Breast epithelium (tissue), 4 donors: Measurements from ENCODE around the gene RALGPS1. TPM values are rescaled to one million over a fixed set of nuclear protein-coding genes. Genes with fewer than 3 reads are reported as not detected.

Experiments
- DNase-seq, 2 donors: peaks; one replicate each; pipeline ENCODE4 v3.0.0-alpha.2; 2019; ENCODE audit warnings: low spot score in 2 of 2
- H3K27ac ChIP-seq, 2 donors: fragments of 200-600 bp; sonication (generic) in 1 of 2; one replicate each; pipeline ENCODE4 v1.5.1; 2016 to 2019; ENCODE audit warnings: mild to moderate bottlenecking in 1 of 2
- H3K27me3 ChIP-seq, 2 donors: fragments of 200-600 bp; sonication (generic) in 1 of 2; one replicate each; pipeline versions ENCODE4 v1.5.1 to v1.6.0; 2017 to 2019; ENCODE audit warnings: control low read depth in 1 of 2, mild to moderate bottlenecking in 1 of 2
- H3K36me3 ChIP-seq: fragments of 200-600 bp; one replicate; pipeline ENCODE4 v1.5.1; 2019
- H3K4me1 ChIP-seq, 2 donors: fragments of 200-600 bp; sonication (generic); one replicate each; pipeline ENCODE4 v1.5.1; 2016 to 2019; ENCODE audit warnings: control low read depth in 1 of 2
- H3K4me3 ChIP-seq, 3 donors: fragments of 200-600 bp; sonication (generic); 1 replicate in 2 of 3; 2 replicates in 1 of 3; pipeline ENCODE4 v1.5.1; 2016 to 2019; ENCODE audit warnings: mild to moderate bottlenecking in 3 of 3, moderate library complexity in 2 of 3
- H3K9me3 ChIP-seq, 2 donors: fragments of 200-600 bp; sonication (generic) in 1 of 2; one replicate each; pipeline ENCODE4 v1.5.1; 2016 to 2019; ENCODE audit warnings: control low read depth in 1 of 2
- POLR2A ChIP-seq: fragments of 450-650 bp; IDR thresholded peaks from one replicate; pipeline ENCODE4 v1.6.1; 2016; ENCODE audit warnings: antibody characterized with exemption, mild to moderate bottlenecking, moderate library complexity
- POLR2AphosphoS5 ChIP-seq, 3 donors: sonication (generic); formaldehyde crosslinking; IDR thresholded peaks; one replicate each; pipeline ENCODE4 v1.6.1; 2017; ENCODE audit warnings: antibody characterized with exemption in 3 of 3
- intact Hi-C: fragments of 100-400 bp; cut with DNase I; formaldehyde crosslinking; loops from one replicate; pipeline ENCODE4 v1.15.1; 2023; ENCODE audit warnings: low total_unique reads
- total RNA-seq, 3 donors: library from RNA; depleted of rRNA; stranded (reverse); fragments of >200 nt; gene quantifications; one replicate each; pipeline ENCODE4 v1.1.0, GENCODE V29; 2016
- TF ChIP-seq, protein P1 (sequence below), 3 donors: fragments of 450-650 bp; IDR thresholded peaks; one replicate each; pipeline ENCODE4 v1.5.1; 2016 to 2017; ENCODE audit warnings: antibody characterized with exemption in 3 of 3, mild to moderate bottlenecking in 3 of 3, moderate library complexity in 3 of 3

RALGPS1 gene
- total RNA-seq, 3 donors from 2014 or later = 5.8 to 30.7 (median 15.1) TPM

DNA sequence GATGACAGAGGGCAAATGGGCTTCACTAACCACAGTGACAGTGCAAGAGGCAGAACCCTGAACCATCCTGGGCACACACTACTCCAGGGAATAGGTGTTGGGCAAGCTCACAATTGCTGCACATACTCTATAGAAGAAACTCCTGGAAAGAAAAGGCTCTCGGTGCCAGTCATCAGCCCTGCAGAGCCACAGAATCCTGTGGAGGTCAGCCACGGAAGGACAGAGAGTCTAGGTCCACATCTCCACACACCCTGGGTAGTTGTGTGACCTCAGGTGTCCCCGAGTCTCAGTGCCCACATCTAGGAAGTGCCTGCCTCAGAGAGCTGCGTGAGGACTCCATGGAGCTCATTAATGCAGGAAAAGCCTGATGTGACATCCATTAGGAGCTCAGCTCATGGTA lies 223.9 kb downstream of the RALGPS1 start:
- intact Hi-C loops = no loop called here
- Histone ChIP-seq H3K4me1 (peaks cover 0 to 5% of the 10 kb centered on the region in 2 donors), H3K27ac (peak overlapping the region; percentile 8 to 48), H3K4me3 (no peak overlapping the region), H3K27me3 (no peaks in the 10 kb centered on the region), H3K9me3 (no peaks in the 10 kb centered on the region), H3K36me3 (no peaks in the 10 kb centered on the region)
- no peak for DNase-seq
- no peak for TF ChIP-seq POLR2AphosphoS5 (IDR thresholded peaks at IDR 0.05)
- no peak for TF ChIP-seq POLR2A
- TF ChIP-seq, protein P1, sequence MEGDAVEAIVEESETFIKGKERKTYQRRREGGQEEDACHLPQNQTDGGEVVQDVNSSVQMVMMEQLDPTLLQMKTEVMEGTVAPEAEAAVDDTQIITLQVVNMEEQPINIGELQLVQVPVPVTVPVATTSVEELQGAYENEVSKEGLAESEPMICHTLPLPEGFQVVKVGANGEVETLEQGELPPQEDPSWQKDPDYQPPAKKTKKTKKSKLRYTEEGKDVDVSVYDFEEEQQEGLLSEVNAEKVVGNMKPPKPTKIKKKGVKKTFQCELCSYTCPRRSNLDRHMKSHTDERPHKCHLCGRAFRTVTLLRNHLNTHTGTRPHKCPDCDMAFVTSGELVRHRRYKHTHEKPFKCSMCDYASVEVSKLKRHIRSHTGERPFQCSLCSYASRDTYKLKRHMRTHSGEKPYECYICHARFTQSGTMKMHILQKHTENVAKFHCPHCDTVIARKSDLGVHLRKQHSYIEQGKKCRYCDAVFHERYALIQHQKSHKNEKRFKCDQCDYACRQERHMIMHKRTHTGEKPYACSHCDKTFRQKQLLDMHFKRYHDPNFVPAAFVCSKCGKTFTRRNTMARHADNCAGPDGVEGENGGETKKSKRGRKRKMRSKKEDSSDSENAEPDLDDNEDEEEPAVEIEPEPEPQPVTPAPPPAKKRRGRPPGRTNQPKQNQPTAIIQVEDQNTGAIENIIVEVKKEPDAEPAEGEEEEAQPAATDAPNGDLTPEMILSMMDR (IDR thresholded peaks at IDR 0.05) = no peak

DNA sequence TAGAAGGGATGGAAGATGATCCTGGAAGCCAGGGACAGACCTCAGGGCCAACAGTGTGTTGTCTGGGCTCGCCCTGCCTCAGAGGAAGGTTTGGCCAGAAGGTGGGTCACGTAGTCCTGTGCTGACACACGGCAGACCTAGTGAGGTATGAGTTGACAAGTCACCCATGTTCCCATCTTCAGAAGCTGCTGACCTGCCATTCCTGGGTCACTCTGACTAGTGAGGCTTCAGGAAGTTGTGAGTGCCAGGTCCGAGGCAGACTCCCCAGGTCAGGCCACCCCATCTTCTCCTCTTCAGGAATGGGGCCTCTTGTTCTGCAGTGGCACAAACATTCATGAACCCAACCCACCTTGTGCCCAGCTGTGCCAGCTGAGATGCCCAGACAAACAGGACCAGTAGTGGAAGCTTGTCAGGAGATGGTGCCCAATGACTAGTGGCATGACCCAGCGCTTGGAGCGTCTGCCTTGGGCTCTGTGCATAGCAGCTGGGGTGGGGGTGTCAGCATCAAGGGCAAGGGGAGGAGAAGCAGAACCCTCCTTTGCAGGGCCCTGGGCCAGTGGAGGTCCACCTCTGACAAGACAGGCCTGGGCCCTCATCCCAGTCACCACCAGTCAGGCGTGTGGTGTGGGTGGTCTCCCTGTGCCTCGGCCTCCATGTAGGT lies 224.6 kb downstream of the RALGPS1 start:
- intact Hi-C loops = no loop called here
- H3K27ac ChIP-seq = peak overlapping the region; percentile 23 to 43
- no peaks in the 10 kb centered on the region for H3K27me3 ChIP-seq
- peaks cover 0 to 5% of the 10 kb centered on the region in 2 donors for H3K4me1 ChIP-seq
- TF ChIP-seq, protein P1 (IDR thresholded peaks at IDR 0.05) = no peak
- TF ChIP-seq POLR2A (no peak), POLR2AphosphoS5 (IDR thresholded peaks at IDR 0.05) (no peak)
- no peak overlapping the region for H3K4me3 ChIP-seq
- peak in 1 of 2 donors; percentile 72 for DNase-seq
- no peaks in the 10 kb centered on the region for H3K36me3 ChIP-seq
- no peaks in the 10 kb centered on the region for H3K9me3 ChIP-seq

DNA sequence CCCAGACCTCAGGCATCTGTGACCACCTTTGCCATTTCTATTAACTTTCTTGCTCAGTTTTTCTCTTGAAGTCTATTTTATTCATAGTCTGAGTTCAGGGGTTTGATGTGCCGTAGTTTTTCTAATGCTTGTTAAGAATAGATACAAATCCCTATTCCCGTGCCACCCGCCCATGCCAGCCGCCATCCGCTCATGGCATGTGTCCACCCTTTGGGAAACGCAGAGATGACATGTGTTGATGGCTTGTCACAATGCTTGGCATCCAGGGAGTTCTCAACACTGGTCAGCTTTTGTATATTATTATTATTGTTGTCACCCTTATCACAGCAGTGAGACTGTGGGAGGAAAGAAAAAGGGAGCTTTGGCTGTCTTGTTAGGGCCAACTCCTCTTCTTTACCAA lies 225.2 kb downstream of the RALGPS1 start:
- Histone ChIP-seq H3K27me3 (no peaks in the 10 kb centered on the region), H3K27ac (peak overlapping the region in 1 of 2 donors; percentile 23), H3K4me3 (no peak overlapping the region), H3K9me3 (no peaks in the 10 kb centered on the region), H3K36me3 (no peaks in the 10 kb centered on the region), H3K4me1 (peaks cover 0 to 5% of the 10 kb centered on the region in 2 donors)
- TF ChIP-seq POLR2A (no peak), POLR2AphosphoS5 (IDR thresholded peaks at IDR 0.05) (no peak)
- TF ChIP-seq, protein P1 (IDR thresholded peaks at IDR 0.05) = no peak
- intact Hi-C loops = no loop called here
- DNase-seq = peak in 1 of 2 donors; percentile 16

DNA sequence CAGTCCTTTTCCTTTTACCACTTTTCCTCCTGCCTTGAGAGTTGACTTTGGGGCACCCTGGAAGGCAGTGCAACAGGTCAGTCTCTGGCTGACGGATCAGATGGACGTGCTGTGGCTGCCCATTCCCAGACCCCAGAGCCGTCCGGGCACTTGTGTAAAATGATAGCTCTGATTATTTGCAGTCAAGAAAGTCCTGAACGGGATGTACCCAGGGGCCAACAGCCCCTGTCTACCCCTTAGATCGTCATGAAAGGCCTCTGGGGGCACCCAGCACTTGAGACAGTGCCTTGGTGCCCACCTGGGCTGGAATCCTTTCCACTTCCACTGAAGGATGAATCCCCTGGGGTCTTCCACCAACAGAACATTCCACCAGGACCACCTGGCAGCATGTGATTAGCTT lies 225.6 kb downstream of the RALGPS1 start:
- no peak overlapping the region for H3K4me3 ChIP-seq
- no peaks in the 10 kb centered on the region for H3K36me3 ChIP-seq
- intact Hi-C loops = no loop called here
- DNase-seq = peak in 1 of 2 donors; percentile 14
- H3K4me1 ChIP-seq = peaks cover 0 to 5% of the 10 kb centered on the region in 2 donors
- TF ChIP-seq, protein P1 (IDR thresholded peaks at IDR 0.05) = no peak
- TF ChIP-seq POLR2AphosphoS5 (IDR thresholded peaks at IDR 0.05) = no peak
- no peak for TF ChIP-seq POLR2A
- H3K9me3 ChIP-seq = no peaks in the 10 kb centered on the region
- H3K27me3 ChIP-seq = no peaks in the 10 kb centered on the region
- peak overlapping the region in 1 of 2 donors; percentile 20 for H3K27ac ChIP-seq

DNA sequence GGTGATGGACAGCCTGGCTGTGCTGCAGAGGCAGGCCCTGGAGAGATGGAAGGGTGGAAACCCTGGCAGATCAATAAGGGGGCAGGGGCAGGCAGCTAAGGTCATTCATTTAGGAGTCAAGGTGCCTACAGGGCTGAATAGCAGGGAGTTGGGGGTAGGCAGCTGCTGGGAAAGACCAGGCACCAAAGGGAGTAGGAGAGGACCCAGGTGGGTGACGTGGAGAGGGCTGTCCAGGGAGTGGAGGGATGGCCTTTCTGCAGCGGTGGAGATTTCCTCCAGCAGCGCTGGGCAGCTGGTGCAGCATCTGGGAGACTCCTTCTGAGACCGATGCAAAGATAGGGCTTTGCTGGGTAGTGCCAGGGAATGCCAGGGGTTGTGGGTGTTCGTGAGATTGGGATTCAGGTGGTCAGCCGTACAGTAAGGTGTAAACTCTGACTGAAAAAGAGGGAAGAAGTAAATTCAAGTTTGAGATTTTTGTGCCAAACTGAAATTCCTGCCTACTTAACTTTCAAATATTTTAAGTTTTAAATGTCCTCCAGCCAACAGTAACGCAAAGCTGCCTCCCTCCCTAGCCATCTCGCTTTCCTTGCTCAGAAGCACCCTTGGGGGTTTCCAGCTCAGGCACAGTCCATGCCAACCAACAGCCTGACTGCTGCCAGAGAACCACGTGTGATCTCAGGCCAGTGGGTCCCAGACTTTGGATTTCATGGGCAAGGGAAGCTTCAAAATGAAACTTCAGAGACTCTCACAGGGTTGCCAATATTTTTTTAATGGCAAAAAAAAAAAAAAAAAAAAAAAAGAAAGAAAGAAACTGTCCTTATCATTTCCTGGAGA lies 226.5 kb downstream of the RALGPS1 start:
- Histone ChIP-seq H3K4me1 (peaks cover 0 to 4% of the 10 kb centered on the region in 2 donors), H3K27me3 (no peaks in the 10 kb centered on the region), H3K36me3 (no peaks in the 10 kb centered on the region), H3K27ac (peak overlapping the region in 1 of 2 donors; percentile 48), H3K9me3 (no peaks in the 10 kb centered on the region), H3K4me3 (no peak overlapping the region)
- no peak for TF ChIP-seq POLR2A
- no peak for TF ChIP-seq POLR2AphosphoS5 (IDR thresholded peaks at IDR 0.05)
- TF ChIP-seq, protein P1 (IDR thresholded peaks at IDR 0.05) = no peak
- intact Hi-C loops = no loop called here
- peak in 1 of 2 donors; percentile 45 for DNase-seq
